Smooth muscle cell (in vitro differentiated cells): Measurements from ENCODE around the gene TSPAN5. TPM values are rescaled to one million over a fixed set of nuclear protein-coding genes. Genes with fewer than 3 reads are reported as not detected.
A peak's percentile ranks its signal among the peaks of the same experiment; 100 is the strongest.

Source experiments
- DNase-seq: peaks from one replicate; lab custom pipeline; 2025; ENCODE audit not compliant: unreplicated experiment; lab: John Stamatoyannopoulos, UW
- H2AFZ ChIP-seq: fragments of 200-600 bp; sonication (generic); 2 replicates; pipeline ENCODE4 v1.6.0; 2016; ENCODE audit warnings: antibody characterized with exemption, low read depth, mild to moderate bottlenecking
- H3F3A ChIP-seq: fragments of 200-600 bp; sonication (generic); 2 replicates; pipeline ENCODE4 v1.6.0; 2017; ENCODE audit warnings: antibody characterized with exemption, low read depth
- H3K27ac ChIP-seq: fragments of 200-600 bp; sonication (generic); 2 replicates; pipeline ENCODE4 v1.5.1; 2016; ENCODE audit warnings: low read depth, mild to moderate bottlenecking
- H3K27me3 ChIP-seq: fragments of 200-600 bp; sonication (generic); 2 replicates; pipeline ENCODE4 v1.6.1; 2016; ENCODE audit warnings: low read depth, mild to moderate bottlenecking
- H3K36me3 ChIP-seq: fragments of 200-600 bp; sonication (generic); 2 replicates; pipeline ENCODE4 v1.5.1; 2016; ENCODE audit warnings: low read depth
- H3K4me1 ChIP-seq: fragments of 200-600 bp; sonication (generic); 2 replicates; pipeline ENCODE4 v1.5.1; 2016; ENCODE audit warnings: low read depth
- H3K4me2 ChIP-seq: fragments of 200-600 bp; sonication (generic); 2 replicates; pipeline ENCODE4 v1.6.0; 2016; ENCODE audit warnings: mild to moderate bottlenecking
- H3K4me3 ChIP-seq: fragments of 200-600 bp; sonication (generic); 2 replicates; pipeline ENCODE4 v1.5.1; 2016; ENCODE audit warnings: mild to moderate bottlenecking
- H3K79me2 ChIP-seq: fragments of 200-600 bp; sonication (generic); 2 replicates; pipeline ENCODE4 v1.6.0; 2016; ENCODE audit warnings: low read depth, mild to moderate bottlenecking
- H3K9ac ChIP-seq: fragments of 200-600 bp; sonication (generic); 2 replicates; pipeline ENCODE4 v1.6.0; 2016; ENCODE audit warnings: low read depth
- H3K9me3 ChIP-seq: fragments of 200-600 bp; sonication (generic); replicated peaks from 2 replicates; pipeline ENCODE4 v1.5.1; 2016; ENCODE audit warnings: low read depth
- H4K20me1 ChIP-seq: fragments of 200-600 bp; sonication (generic); 2 replicates; pipeline ENCODE4 v1.6.0; 2016; ENCODE audit warnings: low read depth
- WGBS: methylation state at CpG from one replicate; pipeline ENCODE4 v1.1.7; 2016; ENCODE audit warnings: low lambda C conversion rate; 5-methylcytosine and 5-hydroxymethylcytosine counted together
- polyA plus RNA-seq: library from polyadenylated mRNA; unstranded; fragments of >200 nt; fragmentation: Nextera tagmentation; extraction: Ambion mirVana; gene quantifications from 2 replicates; pipeline ENCODE4 v1.2.1, GENCODE V29; 2016
- total RNA-seq: library from RNA; depleted of rRNA; stranded (reverse); fragments of >200 nt; gene quantifications from 2 replicates; pipeline ENCODE4 v1.2.3, GENCODE V29; 2014
- TF ChIP-seq, protein P1 (sequence below): fragments of 200-600 bp; sonication (generic); IDR thresholded peaks from 2 replicates; pipeline ENCODE4 v1.5.1; 2017; ENCODE audit warnings: borderline replicate concordance, mild to moderate bottlenecking, antibody characterized with exemption; ENCODE audit not compliant: insufficient read depth, poor library complexity, severe bottlenecking

TSPAN5 gene
- total and polyA plus RNA-seq, 2 experiments from 2014 or later, result 28.3 to 35.8 TPM

DNA sequence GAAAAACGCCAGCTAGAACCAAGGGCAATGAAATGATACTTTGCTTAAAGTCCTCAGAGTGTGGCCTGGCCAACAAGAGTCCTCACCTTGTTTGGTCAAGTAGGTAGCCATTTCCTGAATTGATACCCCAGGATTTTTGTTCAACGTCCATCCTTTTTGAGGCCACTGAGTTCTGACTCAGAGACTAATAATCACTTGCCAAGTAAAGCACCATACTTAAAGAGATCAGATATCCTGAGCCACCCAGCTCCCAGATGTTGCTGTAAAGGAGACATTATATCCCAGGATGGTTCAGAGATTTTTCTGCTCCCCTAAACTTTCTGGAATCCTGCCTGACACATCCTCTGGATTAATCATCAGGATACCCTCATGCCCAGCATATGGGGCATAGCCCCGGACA lies 206.3 kb downstream of the TSPAN5 start:
- peaks cover 5% of the 10 kb centered on the region for H3F3A ChIP-seq
- no peak overlapping the region for H3K4me3 ChIP-seq
- H3K36me3 ChIP-seq, result no peaks in the 10 kb centered on the region
- no peaks in the 10 kb centered on the region for H3K4me1 ChIP-seq
- no peaks in the 10 kb centered on the region for H3K27me3 ChIP-seq
- no peaks in the 10 kb centered on the region for H4K20me1 ChIP-seq
- no peak for DNase-seq
- no peak overlapping the region for H3K27ac ChIP-seq
- H3K79me2 ChIP-seq, result no peaks in the 10 kb centered on the region
- TF ChIP-seq, protein P1, sequence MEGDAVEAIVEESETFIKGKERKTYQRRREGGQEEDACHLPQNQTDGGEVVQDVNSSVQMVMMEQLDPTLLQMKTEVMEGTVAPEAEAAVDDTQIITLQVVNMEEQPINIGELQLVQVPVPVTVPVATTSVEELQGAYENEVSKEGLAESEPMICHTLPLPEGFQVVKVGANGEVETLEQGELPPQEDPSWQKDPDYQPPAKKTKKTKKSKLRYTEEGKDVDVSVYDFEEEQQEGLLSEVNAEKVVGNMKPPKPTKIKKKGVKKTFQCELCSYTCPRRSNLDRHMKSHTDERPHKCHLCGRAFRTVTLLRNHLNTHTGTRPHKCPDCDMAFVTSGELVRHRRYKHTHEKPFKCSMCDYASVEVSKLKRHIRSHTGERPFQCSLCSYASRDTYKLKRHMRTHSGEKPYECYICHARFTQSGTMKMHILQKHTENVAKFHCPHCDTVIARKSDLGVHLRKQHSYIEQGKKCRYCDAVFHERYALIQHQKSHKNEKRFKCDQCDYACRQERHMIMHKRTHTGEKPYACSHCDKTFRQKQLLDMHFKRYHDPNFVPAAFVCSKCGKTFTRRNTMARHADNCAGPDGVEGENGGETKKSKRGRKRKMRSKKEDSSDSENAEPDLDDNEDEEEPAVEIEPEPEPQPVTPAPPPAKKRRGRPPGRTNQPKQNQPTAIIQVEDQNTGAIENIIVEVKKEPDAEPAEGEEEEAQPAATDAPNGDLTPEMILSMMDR, result no peak
- H2AFZ ChIP-seq, result no peak overlapping the region
- no peak overlapping the region for H3K9ac ChIP-seq
- H3K9me3 ChIP-seq, result no peaks in the 10 kb centered on the region
- WGBS, result 81% methylated on average over 3 of the region's 3 CpGs
- no peak overlapping the region for H3K4me2 ChIP-seq

DNA sequence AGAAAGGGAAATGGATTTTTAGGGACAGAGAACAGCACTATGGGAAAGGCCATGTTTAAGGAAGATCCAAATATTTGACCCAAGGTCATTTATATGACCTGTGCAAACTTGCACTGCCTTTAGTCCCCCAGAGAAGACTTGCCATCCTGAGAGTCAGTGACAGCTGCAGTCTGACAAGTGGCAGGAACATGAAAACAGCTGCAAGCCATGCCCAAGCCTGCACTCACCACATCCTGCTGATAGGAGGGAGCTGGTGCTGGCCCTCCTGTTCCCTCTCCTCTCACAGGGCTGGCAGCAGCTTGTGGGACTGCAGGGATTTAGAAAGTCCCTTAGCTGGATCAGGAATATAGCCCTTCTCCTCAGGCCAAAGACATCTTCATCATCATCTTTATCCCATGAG lies 209.5 kb downstream of the TSPAN5 start:
- Histone ChIP-seq H3K36me3 (no peaks in the 10 kb centered on the region), H3K9me3 (no peaks in the 10 kb centered on the region), H3K4me2 (peak overlapping the region; percentile 32), H3K27ac (no peak overlapping the region), H4K20me1 (no peaks in the 10 kb centered on the region), H3K9ac (no peak overlapping the region), H3F3A (peaks cover 5% of the 10 kb centered on the region), H3K4me3 (no peak overlapping the region), H2AFZ (no peak overlapping the region), H3K79me2 (no peaks in the 10 kb centered on the region), H3K4me1 (no peaks in the 10 kb centered on the region), H3K27me3 (no peaks in the 10 kb centered on the region)
- TF ChIP-seq, protein P1, result no peak
- no peak for DNase-seq

DNA sequence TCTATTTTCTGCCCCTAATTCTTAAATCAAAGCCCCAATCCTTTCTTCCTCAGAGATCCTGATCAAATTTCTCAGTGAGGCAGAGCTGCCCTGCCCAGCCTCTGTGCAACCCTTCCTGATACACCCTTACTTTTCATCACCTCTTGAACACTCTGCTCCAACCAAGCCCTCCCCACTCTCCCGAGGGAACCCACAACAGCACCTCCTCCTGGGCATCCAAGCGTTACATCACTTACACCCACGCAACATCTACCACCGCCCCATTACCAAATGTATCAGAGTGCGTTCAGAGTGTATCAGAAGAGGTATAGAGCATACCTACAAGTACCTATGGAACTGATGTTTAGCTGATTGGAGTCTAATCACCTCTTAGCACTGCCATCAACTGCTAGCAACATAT lies 210.8 kb downstream of the TSPAN5 start:
- Histone ChIP-seq H3K4me3 (no peak overlapping the region), H3K27ac (no peak overlapping the region), H3K27me3 (no peaks in the 10 kb centered on the region), H3F3A (peaks cover 5% of the 10 kb centered on the region), H3K9me3 (no peaks in the 10 kb centered on the region), H3K4me2 (no peak overlapping the region), H2AFZ (no peak overlapping the region), H3K4me1 (no peaks in the 10 kb centered on the region), H3K79me2 (no peaks in the 10 kb centered on the region), H3K36me3 (peaks cover 2% of the 10 kb centered on the region), H4K20me1 (no peaks in the 10 kb centered on the region), H3K9ac (no peak overlapping the region)
- WGBS, result 93% methylated on average over 5 of the region's 5 CpGs
- DNase-seq, result no peak
- TF ChIP-seq, protein P1, result no peak

DNA sequence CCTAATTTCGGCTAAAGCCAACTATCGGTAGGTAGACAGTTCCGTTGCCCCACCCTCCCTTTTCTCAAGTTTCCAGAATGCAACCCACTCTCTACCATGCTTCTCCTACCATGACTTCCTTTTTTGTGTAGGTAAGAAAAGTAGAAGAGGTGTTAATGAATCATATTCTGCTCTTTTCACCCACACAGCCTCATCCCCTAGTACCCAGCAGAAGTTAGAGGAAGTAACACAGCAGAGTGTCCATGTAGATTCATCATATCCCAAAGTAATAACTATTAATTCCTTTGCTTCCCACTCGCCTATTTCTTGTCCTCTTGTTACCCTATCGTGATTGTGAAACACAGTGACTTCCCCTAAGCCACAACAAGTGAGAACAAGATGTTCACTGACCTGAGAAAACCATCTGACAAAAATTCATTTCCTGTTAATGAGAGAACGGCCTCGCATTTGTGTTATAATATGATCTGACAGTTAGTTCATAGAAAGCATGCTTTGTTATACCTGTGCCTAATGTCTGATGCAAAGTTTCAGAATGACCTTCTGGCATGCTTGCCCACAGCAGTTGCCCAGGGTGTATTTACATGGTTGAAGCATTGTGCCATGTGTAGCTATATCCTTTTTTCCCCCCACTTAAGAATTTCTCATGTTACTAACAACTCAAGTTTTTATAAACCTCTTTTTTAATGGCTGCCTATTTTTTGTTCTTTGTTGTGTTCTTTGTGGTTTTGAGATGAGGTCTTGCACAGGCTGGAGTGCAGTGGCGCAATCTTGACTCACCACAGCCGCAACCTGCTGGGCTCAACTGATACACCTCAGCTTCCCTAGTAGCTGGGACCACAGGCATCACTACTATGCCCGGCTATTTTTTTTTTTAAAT lies 211.7 kb downstream of the TSPAN5 start:
- no peaks in the 10 kb centered on the region for H4K20me1 ChIP-seq
- no peak overlapping the region for H3K4me2 ChIP-seq
- H3F3A ChIP-seq, result peaks cover 5% of the 10 kb centered on the region
- H3K79me2 ChIP-seq, result no peaks in the 10 kb centered on the region
- TF ChIP-seq, protein P1, result no peak
- H3K4me3 ChIP-seq, result no peak overlapping the region
- WGBS, result 83% methylated on average over 10 of the region's 10 CpGs
- no peaks in the 10 kb centered on the region for H3K4me1 ChIP-seq
- no peak overlapping the region for H3K9ac ChIP-seq
- no peaks in the 10 kb centered on the region for H3K27me3 ChIP-seq
- H2AFZ ChIP-seq, result no peak overlapping the region
- no peaks in the 10 kb centered on the region for H3K9me3 ChIP-seq
- DNase-seq, result no peak
- peak overlapping the region; percentile 30 for H3K27ac ChIP-seq
- H3K36me3 ChIP-seq, result peaks cover 11% of the 10 kb centered on the region
